H9 (cell line): ENCODE measurements around the gene VARS1. TPM values are rescaled to one million over a fixed set of nuclear protein-coding genes. Genes with fewer than 3 reads are reported as not detected.

Experiments
- DNase-seq: peaks from one replicate; pipeline ENCODE4 v3.0.0-alpha.2; 2017
- H2AFZ ChIP-seq: one replicate; pipeline ENCODE4 v1.6.1; 2013; ENCODE audit warnings: mild to moderate bottlenecking, low read length, control low read depth, moderate library complexity
- H2AK5ac ChIP-seq: 2 replicates; pipeline ENCODE4 v1.6.1; 2013; ENCODE audit warnings: low read length, control low read depth, mixed read lengths; ENCODE audit not compliant: insufficient read length
- H2BK120ac ChIP-seq: one replicate; pipeline ENCODE4 v1.6.1; 2013; ENCODE audit warnings: low read depth, mild to moderate bottlenecking, low read length, control low read depth, inconsistent platforms; ENCODE audit not compliant: poor library complexity, severe bottlenecking
- H2BK12ac ChIP-seq: 2 replicates; pipeline ENCODE4 v1.6.1; 2013; ENCODE audit warnings: low read length, control low read depth, mixed read lengths, low read depth; ENCODE audit not compliant: insufficient read length
- H2BK15ac ChIP-seq: 2 replicates; pipeline ENCODE4 v1.6.1; 2013; ENCODE audit warnings: low read depth, low read length, control low read depth
- H2BK20ac ChIP-seq: one replicate; pipeline ENCODE4 v1.6.1; 2013; ENCODE audit warnings: low read depth, mild to moderate bottlenecking, low read length, control low read depth, inconsistent platforms; ENCODE audit not compliant: poor library complexity, severe bottlenecking
- H2BK5ac ChIP-seq: 2 replicates; pipeline ENCODE4 v1.6.1; 2013; ENCODE audit warnings: low read length, control low read depth, mixed read lengths; ENCODE audit not compliant: insufficient read length
- H3K14ac ChIP-seq: 2 replicates; pipeline ENCODE4 v1.6.1; 2013; ENCODE audit warnings: low read length, control low read depth; ENCODE audit not compliant: insufficient read depth
- H3K18ac ChIP-seq: 2 replicates; pipeline ENCODE4 v1.6.1; 2013; ENCODE audit warnings: low read depth, mild to moderate bottlenecking, mixed read lengths, low read length, control low read depth; ENCODE audit not compliant: insufficient read length
- H3K23ac ChIP-seq: 2 replicates; pipeline ENCODE4 v1.6.1; 2013; ENCODE audit warnings: low read length, control low read depth, mixed read lengths, low read depth; ENCODE audit not compliant: insufficient read length
- H3K23me2 ChIP-seq: 2 replicates; pipeline ENCODE4 v1.6.1; 2013; ENCODE audit warnings: low read depth, mild to moderate bottlenecking, mixed read lengths, low read length, control low read depth; ENCODE audit not compliant: insufficient read length, poor library complexity, severe bottlenecking
- H3K27ac ChIP-seq: 2 replicates; pipeline ENCODE4 v1.5.1; 2013; ENCODE audit warnings: low read length, control low read depth, mixed read lengths, low read depth; ENCODE audit not compliant: insufficient read length
- H3K27me3 ChIP-seq: 2 replicates; pipeline ENCODE4 v1.6.1; 2013; ENCODE audit warnings: low read length, control low read depth, inconsistent platforms; ENCODE audit not compliant: insufficient read depth
- H3K4ac ChIP-seq: 2 replicates; pipeline ENCODE4 v1.6.1; 2013; ENCODE audit warnings: low read depth, mild to moderate bottlenecking, control low read depth, inconsistent platforms, low read length, moderate library complexity
- H3K4me1 ChIP-seq: 2 replicates; pipeline ENCODE4 v1.6.1; 2013; ENCODE audit warnings: low read length, control low read depth, inconsistent platforms; ENCODE audit not compliant: insufficient read depth
- H3K4me2 ChIP-seq: 2 replicates; pipeline ENCODE4 v1.6.1; 2013; ENCODE audit warnings: low read length, control low read depth, mixed read lengths; ENCODE audit not compliant: insufficient read length, insufficient read depth
- H3K56ac ChIP-seq: 2 replicates; pipeline ENCODE4 v1.6.1; 2013; ENCODE audit warnings: low read depth, mild to moderate bottlenecking, mixed read lengths, low read length, control low read depth; ENCODE audit not compliant: insufficient read length
- H3K79me1 ChIP-seq: 2 replicates; pipeline ENCODE4 v1.6.1; 2013; ENCODE audit warnings: low read depth, mild to moderate bottlenecking, moderate library complexity, low read length, control low read depth, inconsistent platforms; ENCODE audit not compliant: insufficient read depth, poor library complexity, severe bottlenecking
- H3K79me2 ChIP-seq: 2 replicates; pipeline ENCODE4 v1.6.1; 2013; ENCODE audit warnings: low read length, control low read depth, inconsistent platforms; ENCODE audit not compliant: insufficient read depth
- H3K9ac ChIP-seq: 2 replicates; pipeline ENCODE4 v1.6.1; 2013; ENCODE audit warnings: low read length, control low read depth, mixed read lengths; ENCODE audit not compliant: insufficient read length; ENCODE audit errors: extremely low read depth
- H3K9me3 ChIP-seq: one replicate; pipeline ENCODE4 v1.6.1; 2013; ENCODE audit warnings: low read depth, low read length, inconsistent platforms; ENCODE audit not compliant: control insufficient read depth
- H3T11ph ChIP-seq: one replicate; pipeline ENCODE4 v1.6.1; 2013; ENCODE audit warnings: mild to moderate bottlenecking, low read length, control low read depth, inconsistent platforms
- H4K20me1 ChIP-seq: one replicate; pipeline ENCODE4 v1.6.1; 2013; ENCODE audit not compliant: control insufficient read depth, insufficient read length, insufficient read depth
- H4K5ac ChIP-seq: 2 replicates; pipeline ENCODE4 v1.6.1; 2013; ENCODE audit warnings: low read depth, mild to moderate bottlenecking, mixed read lengths, low read length, control low read depth; ENCODE audit not compliant: insufficient read length
- H4K8ac ChIP-seq: replicated peaks from 2 replicates; pipeline ENCODE4 v1.6.1; 2013; ENCODE audit warnings: low read length, control low read depth, mixed read lengths, low read depth; ENCODE audit not compliant: insufficient read length
- H4K91ac ChIP-seq: 2 replicates; pipeline ENCODE4 v1.6.1; 2013; ENCODE audit warnings: low read depth, mild to moderate bottlenecking, moderate library complexity, mixed read lengths, low read length, control low read depth; ENCODE audit not compliant: insufficient read length
- H3K27ac Mint-ChIP-seq, 3 experiments: 2 replicates in 2 of 3; 3 replicates in 1 of 3; pipeline ENCODE4 v1.8.0; 2020 to 2021; ENCODE audit warnings: mixed read lengths in 3 of 3, mild to moderate bottlenecking in 1 of 3, moderate library complexity in 1 of 3
- H3K27me3 Mint-ChIP-seq: 2 replicates; pipeline ENCODE4 v1.8.0; 2021; ENCODE audit warnings: low read depth, mild to moderate bottlenecking, moderate library complexity, mixed read lengths
- H3K36me3 Mint-ChIP-seq, 3 experiments: 2 replicates in 2 of 3; 3 replicates in 1 of 3; pipeline ENCODE4 v1.8.0; 2020 to 2021; ENCODE audit warnings: low read depth in 3 of 3, mixed read lengths in 3 of 3; ENCODE audit not compliant: insufficient read depth in 1 of 3
- H3K4me1 Mint-ChIP-seq, 2 experiments: 2 replicates each; pipeline ENCODE4 v1.8.0; 2020; ENCODE audit warnings: mixed read lengths in 2 of 2
- H3K4me3 Mint-ChIP-seq, 2 experiments: 2 replicates in 1 of 2; 3 replicates in 1 of 2; pipeline ENCODE4 v1.8.0; 2020 to 2021; ENCODE audit warnings: mild to moderate bottlenecking in 2 of 2, mixed read lengths in 2 of 2, moderate library complexity in 1 of 2
- H3K9me3 Mint-ChIP-seq, 2 experiments: 2 replicates in 1 of 2; 3 replicates in 1 of 2; pipeline ENCODE4 v1.8.0; 2020; ENCODE audit warnings: mild to moderate bottlenecking in 2 of 2, mixed read lengths in 2 of 2, moderate library complexity in 1 of 2
- CTCF ChIP-seq: fragments of 200-600 bp; sonication (generic); conservative IDR thresholded peaks from 3 replicates; pipeline ENCODE4 v1.8.0; 2021; ENCODE audit warnings: antibody characterized with exemption, mild to moderate bottlenecking
- WGBS: extraction: QIAGEN DNeasy Blood & Tissue Kit; methylation state at CpG from one replicate; pipeline ENCODE4 v1.1.7; 2013; ENCODE audit warnings: missing lambda C conversion rate, low lambda C conversion rate, mixed read lengths; ENCODE audit not compliant: insufficient read length; ENCODE audit errors: extremely low coverage; 5-methylcytosine and 5-hydroxymethylcytosine counted together
- total RNA-seq: library from RNA; stranded (reverse); gene quantifications from 2 replicates; pipeline ENCODE4 v1.2.1, GENCODE V29; 2021

The VARS1 gene
- total RNA-seq, 1 experiment from 2014 or later: 154 TPM

- H3K27ac Mint-ChIP-seq: peak overlapping the region; percentile 18 to 99 (median 63)
- Histone ChIP-seq H2BK15ac (no peak overlapping the region), H3K9me3 (no peaks in the 10 kb centered on the region), H3K14ac (no peak overlapping the region), H2BK12ac (no peak overlapping the region), H3K56ac (no peak overlapping the region), H3K23ac (no peak overlapping the region), H4K5ac (no peak overlapping the region), H3K18ac (no peak overlapping the region), H2AFZ (no peak overlapping the region), H4K91ac (no peak overlapping the region), H3K23me2 (peaks cover 27% of the 10 kb centered on the region), H2BK120ac (no peak overlapping the region), H3K9ac (peak overlapping the region; percentile 93), H3K4me2 (peak overlapping the region; percentile 90), H3K27ac (peak overlapping the region; percentile 58), H2AK5ac (no peak overlapping the region), H3K79me2 (peaks cover 20% of the 10 kb centered on the region; the same call in 1 of the 2 replicates), H3K4me1 (no peaks in the 10 kb centered on the region), H3T11ph (no peak overlapping the region), H4K8ac (no peak overlapping the region), H2BK20ac (no peak overlapping the region), H4K20me1 (peaks cover 2% of the 10 kb centered on the region), H3K79me1 (peaks cover 3% of the 10 kb centered on the region), H3K4ac (no peak overlapping the region), H2BK5ac (no peak overlapping the region), H3K27me3 (no peaks in the 10 kb centered on the region)
- peaks cover 61 to 65% (median 61%) of the 10 kb centered on the region in 3 experiments for H3K36me3 Mint-ChIP-seq
- no peak for TF ChIP-seq CTCF
- no peaks in the 10 kb centered on the region for H3K27me3 Mint-ChIP-seq
- no peak for DNase-seq
- peak overlapping the region; percentile 98 to 100 for H3K4me3 Mint-ChIP-seq
- peaks cover 13 to 22% of the 10 kb centered on the region in 2 experiments for H3K4me1 Mint-ChIP-seq
- WGBS: no CpG with 5 or more reads among the region's 12 CpGs
- H3K9me3 Mint-ChIP-seq: peaks cover 0 to 6% of the 10 kb centered on the region in 2 experiments; a peak in 2 of 5 replicates
These were observed 41.2 kb upstream of the VARS1 start for GRCh38 chr6:31836474-31837368.
